GM15510 (cell line): Measurements from ENCODE around the gene ADCY9.

Experiments used
- POLR2A ChIP-seq: IDR thresholded peaks from 3 replicates; pipeline ENCODE4 v1.6.1; 2011; ENCODE audit warnings: borderline replicate concordance; ENCODE audit not compliant: insufficient read length; ENCODE audit errors: extremely low read depth

ADCY9 gene

DNA sequence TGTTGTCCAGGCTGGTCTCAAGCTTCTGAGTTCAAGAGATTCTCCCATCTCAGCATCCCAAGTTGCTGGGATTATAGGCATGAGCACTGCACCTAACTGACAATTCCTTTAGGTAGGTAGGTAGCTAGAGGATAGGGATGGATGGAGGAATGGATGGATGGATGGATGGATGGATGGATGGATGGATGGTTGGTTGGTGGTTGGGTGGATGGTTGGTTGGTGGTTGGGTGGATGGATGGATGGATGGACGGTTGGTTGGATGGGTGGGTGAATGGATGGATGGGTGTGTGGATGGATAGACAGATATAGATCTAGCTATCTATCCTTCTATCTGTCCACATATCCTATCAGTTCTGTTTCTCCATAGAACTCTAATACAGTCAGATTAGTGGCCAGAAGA is 19.3 kb upstream of the ADCY9 start:
- TF ChIP-seq POLR2A = no peak

GRCh38 chr16:4133897-4134372 is 17.7 kb upstream of the ADCY9 start:
- TF ChIP-seq POLR2A = no peak

DNA sequence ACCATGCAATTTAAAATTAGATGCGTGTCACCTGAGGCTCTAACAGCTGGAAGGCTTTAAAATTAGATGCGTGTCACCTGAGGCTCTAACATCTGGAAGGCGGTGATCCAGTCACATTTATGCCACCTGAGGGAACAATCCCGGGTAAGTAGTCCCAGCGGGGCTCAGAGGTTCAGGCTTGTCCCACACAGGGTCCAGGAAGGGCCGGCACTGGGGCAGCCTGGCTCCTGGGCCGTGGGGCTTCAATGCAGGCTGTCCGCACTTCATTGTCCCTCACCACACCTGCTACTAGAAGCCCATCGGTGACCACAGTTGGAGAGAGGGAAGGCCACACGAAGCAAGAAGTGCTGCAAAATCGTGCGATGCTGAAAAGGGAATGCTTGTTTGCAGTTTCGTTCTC is 15.4 kb upstream of the ADCY9 start:
- TF ChIP-seq POLR2A = no peak

DNA sequence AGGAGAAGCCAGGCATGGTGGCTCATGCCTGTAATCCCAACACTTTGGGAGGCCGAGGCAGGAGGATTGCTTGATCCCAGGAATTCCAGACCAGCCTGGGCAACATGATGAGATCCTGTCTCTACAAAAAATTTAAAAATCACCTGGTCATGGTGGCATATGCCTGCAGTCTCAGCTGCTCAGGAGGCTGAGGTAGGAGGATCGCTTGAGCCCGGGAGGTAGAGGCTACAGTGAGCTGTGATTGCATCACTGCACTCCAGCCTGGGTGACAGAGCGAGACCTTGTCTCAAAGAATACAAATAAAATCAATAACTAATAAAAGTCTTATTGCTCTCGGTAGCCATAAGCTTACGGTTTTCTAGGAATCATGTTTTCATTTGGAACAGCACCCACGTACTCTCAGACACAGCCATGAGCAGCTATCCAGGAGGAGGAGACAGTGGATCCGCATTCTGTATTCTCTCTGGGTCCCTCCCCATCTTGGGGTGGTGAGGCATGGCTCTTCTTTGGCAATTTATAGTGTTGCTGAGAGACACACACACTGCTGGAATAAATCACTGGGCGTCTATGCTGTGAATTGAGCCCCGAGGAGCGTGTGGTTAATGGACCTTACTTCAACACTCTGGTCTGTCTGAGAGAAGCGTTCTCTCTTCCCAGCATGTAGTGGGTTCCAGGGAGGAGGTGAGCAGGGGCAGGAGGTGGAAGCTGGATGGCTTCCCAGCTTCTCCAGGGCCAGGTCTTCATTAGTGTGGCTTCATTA is 8.5 kb upstream of the ADCY9 start:
- TF ChIP-seq POLR2A = no peak

DNA sequence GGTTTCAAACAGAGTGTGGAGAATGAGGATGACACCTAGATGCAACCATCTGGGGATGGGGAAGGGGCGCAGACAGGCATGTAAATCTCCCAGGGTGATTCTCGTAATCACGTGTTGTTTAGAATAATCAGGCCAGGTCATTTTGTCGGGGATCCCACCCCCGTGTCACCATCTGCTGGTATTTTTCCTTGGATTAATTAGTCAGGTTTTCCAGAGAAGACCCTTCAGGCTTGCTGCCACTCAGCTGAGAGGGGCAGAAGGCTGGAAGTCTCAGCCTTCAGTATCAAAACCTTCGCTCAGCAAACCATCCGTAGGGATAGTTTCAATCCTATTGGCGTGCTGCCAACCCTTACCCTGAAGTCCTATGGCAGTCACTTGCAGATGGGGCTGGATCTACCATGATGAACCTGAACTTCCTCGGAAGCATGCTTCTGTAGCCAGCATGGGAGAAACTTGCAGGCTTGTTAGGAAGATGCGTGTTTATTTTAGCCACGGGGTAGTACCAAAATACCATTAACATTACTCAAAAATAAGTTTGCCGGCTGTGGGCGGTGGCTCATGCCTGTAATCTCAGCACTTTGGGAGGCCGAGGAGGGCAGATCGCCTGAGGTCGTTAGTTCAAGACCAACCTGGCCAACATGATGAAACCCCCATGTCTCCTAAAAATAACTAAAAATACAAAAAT is 7.5 kb upstream of the ADCY9 start:
- TF ChIP-seq POLR2A = no peak

- no peak for TF ChIP-seq POLR2A
These were observed 3.9 kb upstream of the ADCY9 start for GRCh38 chr16:4120176-4120575.

GRCh38 chr16:4117250-4117578 is 972 bp upstream of the ADCY9 start:
- no peak for TF ChIP-seq POLR2A

- TF ChIP-seq POLR2A = no peak
These were observed 308 bp downstream of the ADCY9 start for GRCh38 chr16:4115949-4116318.

- TF ChIP-seq POLR2A = no peak
These were observed 863 bp downstream of the ADCY9 start for GRCh38 chr16:4115209-4115948.

DNA sequence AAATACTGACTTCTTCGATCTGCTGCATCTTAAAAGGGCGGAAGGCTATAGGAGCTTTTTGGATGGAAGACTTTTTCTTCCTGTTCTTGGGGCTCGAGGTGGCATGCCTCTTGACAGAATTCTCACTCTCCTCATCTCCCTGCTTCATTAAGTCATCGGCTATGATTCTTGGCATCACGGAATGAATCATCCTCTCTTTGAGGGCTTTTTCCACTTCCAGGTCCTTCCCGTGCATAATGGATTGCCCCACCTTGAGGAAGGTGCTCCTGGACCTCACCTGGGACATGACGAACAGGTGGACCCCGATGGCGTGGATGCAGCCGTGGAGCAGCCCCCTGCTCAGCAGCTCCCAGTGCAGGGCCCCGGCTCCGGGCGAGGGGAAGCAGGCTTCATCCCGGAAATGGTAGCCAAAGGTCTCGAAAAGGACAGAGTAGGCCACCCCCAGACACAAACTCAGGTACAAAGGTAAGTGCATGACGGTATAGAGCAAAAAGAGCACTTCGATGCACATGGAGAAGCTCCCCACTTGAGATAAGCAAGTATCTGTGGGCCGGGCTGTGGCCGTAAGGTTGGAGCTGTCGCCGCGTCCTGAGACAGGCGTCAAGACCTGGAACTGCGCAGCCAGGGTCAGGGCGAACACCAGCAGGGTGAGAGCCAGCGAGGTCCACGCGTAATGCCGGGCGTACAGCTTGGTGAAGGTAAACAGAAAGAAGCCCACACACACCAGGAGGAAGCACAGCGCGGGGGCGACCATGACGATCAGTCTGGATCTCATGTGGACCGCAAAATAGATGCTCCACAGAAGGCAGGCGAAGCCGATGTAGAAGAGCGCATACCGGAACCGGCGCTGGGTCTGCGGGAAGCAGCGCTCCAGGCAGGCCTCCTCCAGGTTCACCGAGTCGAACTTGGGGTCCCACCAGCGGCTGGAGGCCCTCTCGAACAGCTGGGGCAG is 1.7 kb downstream of the ADCY9 start:
- no peak for TF ChIP-seq POLR2A

DNA sequence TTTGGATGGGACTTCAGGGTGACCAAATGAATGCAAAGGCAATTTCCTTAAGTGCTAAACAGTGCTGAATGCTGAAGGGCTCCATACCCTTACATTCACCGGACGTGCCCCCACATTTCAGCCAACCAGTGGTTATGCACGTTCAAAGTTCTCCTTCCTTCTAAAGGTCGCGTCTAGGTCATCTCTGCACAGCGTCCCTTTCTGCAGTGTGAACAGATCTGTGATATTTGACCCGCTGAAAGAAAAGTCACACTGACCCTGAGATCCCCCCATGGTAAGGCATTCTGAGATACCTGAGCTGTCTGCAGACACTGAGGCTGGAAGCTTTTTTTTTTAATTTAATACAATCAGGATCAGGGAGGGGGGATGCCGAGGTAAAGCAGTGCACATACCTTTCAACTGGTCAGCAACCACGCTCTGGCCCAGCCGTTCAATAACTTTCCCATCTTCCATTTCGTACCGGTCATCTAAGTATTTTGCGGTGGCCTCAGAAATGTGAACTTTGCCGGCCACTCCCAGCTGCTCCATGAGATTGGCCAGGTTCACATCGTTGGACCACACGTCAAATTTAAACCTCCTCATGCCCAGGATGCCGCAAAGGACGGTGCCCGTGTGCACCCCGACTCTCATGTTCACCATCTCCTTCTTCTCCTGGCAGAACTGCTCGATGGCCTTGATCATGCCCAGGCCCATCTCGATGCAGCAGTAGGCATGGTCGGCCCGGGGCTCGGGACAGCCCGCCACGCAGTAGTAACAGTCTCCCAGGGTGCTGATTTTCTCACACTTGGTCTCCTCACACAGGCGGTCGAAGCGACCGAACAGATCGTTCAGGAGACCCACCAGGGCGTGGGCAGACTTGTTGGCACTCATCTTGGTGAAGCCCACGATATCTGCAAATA is 2.6 kb downstream of the ADCY9 start:
- no peak for TF ChIP-seq POLR2A

GRCh38 chr16:4111748-4112696 is 4.2 kb downstream of the ADCY9 start:
- TF ChIP-seq POLR2A = no peak
